ENCODE results near the gene WFS1.

Gene WFS1

DNA sequence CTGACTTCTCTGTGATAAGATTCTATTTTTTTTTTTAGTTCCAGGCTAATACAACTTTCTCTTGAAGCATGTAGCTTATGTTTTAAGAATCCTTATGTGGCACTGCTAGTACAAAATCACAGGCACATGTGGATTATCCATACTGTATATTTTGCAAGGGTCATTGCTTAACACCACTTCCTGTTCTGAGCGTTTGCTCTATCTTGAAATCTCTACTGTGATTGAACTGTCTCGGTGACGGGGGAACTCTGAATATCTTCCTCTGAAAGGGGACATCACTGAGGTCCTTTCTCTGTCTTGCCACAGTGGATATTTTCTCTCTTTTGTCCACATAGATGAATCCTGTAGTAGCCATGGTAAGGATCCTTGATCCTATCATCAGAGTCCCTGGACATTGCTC is 2.1 kb upstream of the WFS1 start:
- in situ Hi-C loops (cut with MboI; ENCODE audit: low sequenced_read_pairs, unreplicated experiment): no loop called here
- TF ChIP-seq, protein P1, sequence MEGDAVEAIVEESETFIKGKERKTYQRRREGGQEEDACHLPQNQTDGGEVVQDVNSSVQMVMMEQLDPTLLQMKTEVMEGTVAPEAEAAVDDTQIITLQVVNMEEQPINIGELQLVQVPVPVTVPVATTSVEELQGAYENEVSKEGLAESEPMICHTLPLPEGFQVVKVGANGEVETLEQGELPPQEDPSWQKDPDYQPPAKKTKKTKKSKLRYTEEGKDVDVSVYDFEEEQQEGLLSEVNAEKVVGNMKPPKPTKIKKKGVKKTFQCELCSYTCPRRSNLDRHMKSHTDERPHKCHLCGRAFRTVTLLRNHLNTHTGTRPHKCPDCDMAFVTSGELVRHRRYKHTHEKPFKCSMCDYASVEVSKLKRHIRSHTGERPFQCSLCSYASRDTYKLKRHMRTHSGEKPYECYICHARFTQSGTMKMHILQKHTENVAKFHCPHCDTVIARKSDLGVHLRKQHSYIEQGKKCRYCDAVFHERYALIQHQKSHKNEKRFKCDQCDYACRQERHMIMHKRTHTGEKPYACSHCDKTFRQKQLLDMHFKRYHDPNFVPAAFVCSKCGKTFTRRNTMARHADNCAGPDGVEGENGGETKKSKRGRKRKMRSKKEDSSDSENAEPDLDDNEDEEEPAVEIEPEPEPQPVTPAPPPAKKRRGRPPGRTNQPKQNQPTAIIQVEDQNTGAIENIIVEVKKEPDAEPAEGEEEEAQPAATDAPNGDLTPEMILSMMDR (IDR thresholded peaks at IDR 0.05; ENCODE audit: borderline replicate concordance, control extremely low read depth, extremely low read depth, insufficient read depth, missing control alignments): no peak
- DNase-seq (ENCODE audit: low spot score): no peak

GRCh38 chr4:6268650-6269615 is 717 bp upstream of the WFS1 start:
- in situ Hi-C loops (cut with MboI; ENCODE audit: low sequenced_read_pairs, unreplicated experiment): no loop called here
- no peak for DNase-seq (ENCODE audit: low spot score)
- TF ChIP-seq, protein P1 (IDR thresholded peaks at IDR 0.05; ENCODE audit: borderline replicate concordance, control extremely low read depth, extremely low read depth, insufficient read depth, missing control alignments): no peak

- in situ Hi-C loops (cut with MboI; ENCODE audit: low sequenced_read_pairs, unreplicated experiment): no loop called here
- no peak for DNase-seq (ENCODE audit: low spot score)
- TF ChIP-seq, protein P1 (IDR thresholded peaks at IDR 0.05; ENCODE audit: borderline replicate concordance, control extremely low read depth, extremely low read depth, insufficient read depth, missing control alignments): no peak
Observed at GRCh38 chr4:6270636-6271121, 1.0 kb downstream of the WFS1 start.

- TF ChIP-seq, protein P1 (IDR thresholded peaks at IDR 0.05; ENCODE audit: borderline replicate concordance, control extremely low read depth, extremely low read depth, insufficient read depth, missing control alignments): no peak
- in situ Hi-C loops (cut with MboI; ENCODE audit: low sequenced_read_pairs, unreplicated experiment): no loop called here
Observed at GRCh38 chr4:6271206-6271605, 1.6 kb downstream of the WFS1 start.

DNA sequence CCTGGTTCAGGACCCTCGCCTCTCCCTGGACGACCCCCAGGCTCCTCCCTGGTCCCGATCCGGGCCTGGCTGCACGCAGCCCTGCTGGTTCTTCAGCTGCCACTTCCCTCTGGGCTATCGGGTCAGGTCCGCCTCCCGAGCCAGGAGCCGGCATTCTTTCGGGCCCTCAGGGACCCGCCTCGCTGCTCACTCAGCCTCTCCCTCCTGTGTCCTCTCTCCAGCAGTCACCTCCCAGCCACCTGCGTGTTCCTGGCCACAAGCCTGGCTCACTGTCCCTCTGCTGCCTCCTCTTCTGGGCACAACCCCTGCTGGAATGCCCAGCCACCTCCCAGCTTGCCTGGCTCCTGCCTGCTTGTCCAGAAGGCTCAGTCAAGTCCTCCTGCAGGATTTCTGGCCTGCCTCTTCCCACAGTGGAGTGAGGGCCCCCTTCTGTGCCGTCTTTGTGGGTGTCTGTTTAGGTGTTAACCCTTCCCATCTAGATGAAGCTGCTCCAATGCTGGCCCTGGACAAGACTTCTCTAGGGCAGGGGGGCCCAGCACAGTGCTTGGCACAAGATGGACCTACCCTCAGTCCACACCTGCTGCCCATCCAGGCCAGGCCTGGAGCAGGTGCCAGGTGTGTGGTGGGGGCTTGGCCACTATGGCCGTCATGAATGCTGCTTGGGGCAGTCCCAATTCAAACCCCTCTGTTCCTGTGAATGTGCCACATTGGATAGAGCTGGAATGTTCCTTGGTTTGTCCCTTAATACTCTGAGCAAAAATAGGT is 2.2 kb downstream of the WFS1 start:
- no peak for DNase-seq (ENCODE audit: low spot score)
- TF ChIP-seq, protein P1 (IDR thresholded peaks at IDR 0.05; ENCODE audit: borderline replicate concordance, control extremely low read depth, extremely low read depth, insufficient read depth, missing control alignments): no peak
- in situ Hi-C loops (cut with MboI; ENCODE audit: low sequenced_read_pairs, unreplicated experiment): no loop called here

More at GRCh38 chr4:6271206-6271605, 1.6 kb downstream of the WFS1 start:
- DNase-seq (ENCODE audit: low spot score): no peak

DNA sequence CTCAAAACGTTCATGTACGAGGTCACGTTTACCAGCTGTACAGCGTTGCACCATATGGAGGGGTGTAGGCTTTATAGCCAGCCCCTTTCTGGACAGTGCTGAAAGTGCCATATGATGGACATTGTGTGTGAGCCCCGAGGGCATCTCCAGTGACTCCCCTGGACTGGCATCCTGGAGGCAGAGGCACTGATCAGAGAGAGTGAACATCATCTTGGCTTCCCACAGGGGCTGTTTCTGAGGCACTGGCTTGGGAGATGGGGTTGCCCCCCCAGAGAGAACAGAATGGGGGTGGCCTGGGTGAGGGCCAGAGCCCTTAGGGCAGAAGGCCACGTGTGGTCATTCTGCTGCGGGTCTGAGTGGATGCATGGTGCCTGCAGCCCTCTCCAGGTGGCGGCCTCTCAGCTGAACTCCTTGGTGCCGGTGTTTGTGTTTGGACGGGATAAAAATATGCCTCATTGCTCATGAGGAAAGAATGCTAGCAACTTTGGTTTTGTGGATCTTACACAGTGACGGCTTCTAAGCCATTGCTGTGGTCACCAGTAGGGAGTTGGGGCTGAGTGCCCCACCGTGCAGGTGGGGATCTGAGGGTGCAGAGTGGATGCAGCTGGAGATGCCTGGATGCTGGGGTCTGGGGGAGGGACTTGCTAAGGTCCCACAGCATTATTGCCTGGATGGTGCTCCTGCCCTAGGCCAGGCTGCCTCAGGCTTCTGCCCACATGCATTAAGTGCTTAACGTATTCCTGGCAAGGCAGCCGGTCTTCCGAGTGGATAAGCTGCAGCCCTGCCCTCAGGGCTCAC is 3.4 kb downstream of the WFS1 start:
- DNase-seq (ENCODE audit: low spot score): no peak
- in situ Hi-C loops (cut with MboI; ENCODE audit: low sequenced_read_pairs, unreplicated experiment): no loop called here
- TF ChIP-seq, protein P1 (IDR thresholded peaks at IDR 0.05; ENCODE audit: borderline replicate concordance, control extremely low read depth, extremely low read depth, insufficient read depth, missing control alignments): no peak

Measured in GM13976 (cell line).